Measurements from ENCODE around the gene PTPRN2.

Gene PTPRN2

DNA sequence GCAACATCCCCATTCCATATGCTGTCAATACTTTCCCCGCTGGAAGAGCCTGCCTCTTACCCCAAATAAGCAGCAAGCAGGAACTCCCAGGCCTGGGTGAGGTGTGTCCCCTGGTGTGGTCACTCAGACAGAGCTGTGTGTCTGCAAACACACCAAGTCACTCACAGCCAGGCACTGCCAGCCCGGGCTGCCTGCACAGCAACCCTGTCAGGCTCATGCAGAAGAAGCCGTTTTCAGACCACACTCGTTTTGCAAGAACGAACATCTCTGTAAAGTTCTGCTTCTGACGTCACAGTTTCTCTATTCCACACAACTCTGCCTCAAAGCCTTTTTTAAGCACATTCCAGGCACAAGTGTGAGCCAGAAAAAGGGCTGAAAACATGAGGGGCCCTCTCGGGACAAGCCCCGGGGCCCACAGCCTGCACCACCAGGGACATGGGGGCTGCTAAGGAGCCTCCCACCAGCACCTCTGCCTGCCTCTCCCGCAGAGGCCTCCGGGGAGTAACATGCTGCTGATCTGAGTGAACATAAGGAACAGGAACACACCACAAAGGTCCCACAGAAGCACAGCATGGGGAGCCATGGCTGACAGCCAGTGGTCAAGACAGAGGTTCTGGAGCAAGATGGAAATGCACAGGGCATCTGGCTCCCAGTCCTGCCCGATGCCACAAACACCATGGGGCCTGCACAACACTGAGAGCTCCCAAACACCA, 11.4 kb downstream of the PTPRN2 start:
- Histone ChIP-seq H3K27ac (no peak overlapping the region), H3K4me3 (no peak overlapping the region)
- TF ChIP-seq CTCF (IDR thresholded peaks at IDR 0.05) = no peak
- DNase-seq (ENCODE audit: low spot score) = no peak

DNA sequence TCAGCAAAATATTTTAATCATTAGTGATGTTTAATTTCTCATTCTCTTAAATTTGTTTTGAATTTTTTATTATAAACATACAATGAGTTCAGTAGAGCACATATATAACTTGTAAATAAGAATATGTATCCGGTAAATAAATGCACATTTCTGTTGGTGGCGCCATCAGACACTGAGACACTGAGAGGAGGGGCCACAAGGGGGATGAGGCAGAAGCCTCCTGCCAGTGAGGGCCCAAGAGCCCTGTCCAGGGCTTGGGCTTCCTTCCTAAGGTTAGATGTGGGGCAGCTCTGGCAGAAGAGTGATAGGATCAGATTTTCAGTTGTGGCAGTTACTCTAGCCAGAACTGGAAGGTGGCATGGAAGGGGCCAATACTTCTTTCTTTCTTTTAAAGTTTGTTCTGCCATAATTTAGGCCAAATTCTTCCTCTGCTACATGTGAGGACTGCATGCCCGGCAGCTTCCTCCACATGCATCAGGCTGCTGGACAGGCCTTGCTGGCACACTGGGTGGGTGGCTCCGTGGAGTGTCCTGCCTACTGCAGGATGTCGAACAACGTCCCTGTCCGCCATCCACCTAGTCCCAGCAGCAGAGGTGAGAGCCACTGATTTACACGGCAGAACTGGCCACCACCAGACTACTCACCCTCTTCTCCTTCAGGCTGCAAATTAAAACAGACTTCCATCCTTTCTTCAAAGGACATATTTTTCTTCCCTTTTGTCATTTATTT, 13.2 kb downstream of the PTPRN2 start:
- no peak overlapping the region for H3K27ac ChIP-seq
- TF ChIP-seq CTCF (IDR thresholded peaks at IDR 0.05) = no peak

DNA sequence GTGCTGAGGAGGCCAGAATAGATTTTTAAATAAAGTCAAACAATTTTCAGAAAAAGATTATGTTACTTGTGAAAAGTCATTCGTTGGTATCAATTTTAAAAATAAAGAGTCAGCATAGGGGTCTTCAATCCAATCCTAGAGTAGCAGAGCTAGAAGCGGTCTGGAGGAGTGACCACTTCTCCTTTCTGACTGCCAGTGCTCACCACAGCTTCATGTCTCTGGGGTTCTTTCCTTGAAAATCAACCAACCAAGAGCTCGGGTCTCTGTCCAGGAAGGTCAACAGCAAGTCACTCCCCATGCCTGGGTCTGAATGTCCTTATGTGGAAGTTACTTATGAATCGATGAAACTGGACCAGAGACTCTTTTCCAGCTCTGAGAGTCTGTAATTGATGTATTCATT, 14.3 kb downstream of the PTPRN2 start:
- DNase-seq (ENCODE audit: low spot score) = no peak
- no peak for TF ChIP-seq CTCF (IDR thresholded peaks at IDR 0.05)
- Histone ChIP-seq H3K27ac (no peak overlapping the region), H3K4me3 (no peak overlapping the region)

More for the DNA sequence above, 13.2 kb downstream of the PTPRN2 start:
- no peak overlapping the region for H3K4me3 ChIP-seq
- no peak for DNase-seq (ENCODE audit: low spot score)

DNA sequence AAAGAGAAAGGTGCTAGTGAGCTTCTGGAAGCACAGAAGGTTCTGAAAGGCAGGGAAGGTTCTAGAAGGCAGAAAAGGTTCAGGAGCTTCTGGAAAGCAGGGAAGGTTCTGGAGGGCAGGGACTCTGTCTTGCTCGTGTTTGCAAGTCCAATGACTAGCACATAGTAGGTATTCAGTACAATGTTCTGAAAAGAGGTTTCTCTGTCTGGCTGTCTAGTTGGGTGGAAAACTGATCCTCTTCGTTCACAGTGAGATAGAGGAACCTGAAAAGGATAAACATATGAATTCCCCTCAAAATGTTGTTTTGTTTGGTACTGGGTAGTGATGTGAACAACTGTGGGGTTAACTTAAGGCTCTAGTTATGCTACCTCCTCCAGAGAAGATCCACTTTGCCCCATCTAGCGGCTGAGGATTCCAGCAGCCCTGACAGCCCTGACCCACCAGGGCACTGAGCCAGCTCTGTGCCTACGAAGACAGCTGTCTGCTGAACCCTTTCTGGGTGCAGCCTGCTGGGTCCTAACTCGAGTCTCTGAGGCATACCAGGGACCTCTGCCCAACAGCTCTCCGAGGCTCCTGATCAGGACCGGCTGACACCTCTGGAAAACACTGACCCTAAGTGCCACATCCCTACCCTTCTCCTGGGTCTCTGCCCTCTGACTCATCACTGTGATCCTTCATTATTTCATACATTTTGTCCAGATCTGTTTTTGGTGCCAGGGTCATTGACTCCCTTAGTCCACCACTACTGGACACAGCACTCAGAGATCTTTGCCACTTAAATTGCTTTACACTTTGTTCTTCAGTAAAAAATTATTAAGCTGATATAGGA, 15.4 kb downstream of the PTPRN2 start:
- TF ChIP-seq CTCF (IDR thresholded peaks at IDR 0.05) = no peak
- no peak for DNase-seq (ENCODE audit: low spot score)
- Histone ChIP-seq H3K4me3 (no peak overlapping the region), H3K27ac (no peak overlapping the region)

- no peak overlapping the region for H3K4me3 ChIP-seq
- TF ChIP-seq CTCF (IDR thresholded peaks at IDR 0.05) = no peak
These were observed 17.0 kb downstream of the PTPRN2 start for GRCh38 chr7:158570449-158571170.

GRCh38 chr7:158569858-158570323, 17.7 kb downstream of the PTPRN2 start:
- no peak overlapping the region for H3K4me3 ChIP-seq
- H3K27ac ChIP-seq = no peak overlapping the region
- DNase-seq (ENCODE audit: low spot score) = no peak
- no peak for TF ChIP-seq CTCF (IDR thresholded peaks at IDR 0.05)

More at GRCh38 chr7:158570449-158571170, 17.0 kb downstream of the PTPRN2 start:
- no peak for DNase-seq (ENCODE audit: low spot score)
- no peak overlapping the region for H3K27ac ChIP-seq
